ENCODE results near the gene PDE6C.

PDE6C gene

DNA sequence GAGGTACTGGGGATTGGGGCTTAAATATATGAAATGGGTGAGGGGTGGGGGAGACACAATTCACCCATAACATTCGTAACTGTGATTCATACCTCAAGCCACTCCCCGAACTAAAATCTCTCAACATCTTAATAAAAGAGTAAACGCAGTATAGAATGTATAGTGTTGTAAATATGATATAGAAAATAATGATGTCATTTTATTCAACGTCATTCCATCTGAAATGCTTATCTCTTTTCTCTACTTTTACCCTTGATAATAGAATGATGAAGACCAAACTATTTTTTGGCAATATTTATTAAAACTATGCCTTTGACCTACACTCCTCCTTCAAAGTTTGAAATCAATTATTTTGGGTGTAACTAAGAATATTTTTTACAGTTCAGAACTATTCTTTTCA lies 53.7 kb downstream of the PDE6C start:
- Histone ChIP-seq H3K36me3 (ENCODE audit: control insufficient read depth in 5 of 5, insufficient read depth in 5 of 5, low read length in 5 of 5) (peaks cover 28 to 53% (median 49%) of the 10 kb centered on the region in 5 donors), H3K9me3 (ENCODE audit: control insufficient read depth in 5 of 5, low read length in 5 of 5) (no peaks in the 10 kb centered on the region), H3K27ac (ENCODE audit: low read depth, low read length) (no peak overlapping the region), H3K27me3 (ENCODE audit: control insufficient read depth in 5 of 5, insufficient read depth in 4 of 5, low read length in 5 of 5) (no peaks in the 10 kb centered on the region), H3K9ac (ENCODE audit: low read length in 5 of 5) (no peak overlapping the region), H3K4me3 (ENCODE audit: low read depth in 1 of 5, low read length in 5 of 5) (no peak overlapping the region), H3K4me1 (ENCODE audit: control insufficient read depth in 5 of 5, insufficient read depth in 5 of 5, low read length in 5 of 5) (no peaks in the 10 kb centered on the region)

DNA sequence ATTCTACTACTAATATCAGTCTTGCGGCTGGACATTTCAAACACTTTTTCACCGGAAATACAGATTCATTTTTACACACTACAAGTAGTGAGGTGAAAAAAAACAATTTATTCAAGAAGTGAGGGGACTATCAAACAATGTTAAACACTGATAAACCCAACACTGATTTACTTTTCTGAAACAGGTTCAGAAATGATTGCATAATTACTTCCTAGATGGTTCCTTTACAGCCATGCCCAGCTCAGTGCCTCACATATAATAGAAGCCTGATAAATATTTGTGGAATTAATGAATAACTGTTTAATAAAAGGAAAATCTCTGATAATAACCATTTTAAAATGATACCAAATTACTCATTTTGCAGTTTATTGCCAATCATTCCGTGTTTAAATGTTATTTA lies 55.5 kb downstream of the PDE6C start:
- Histone ChIP-seq H3K36me3 (ENCODE audit: control insufficient read depth in 5 of 5, insufficient read depth in 5 of 5, low read length in 5 of 5) (peaks cover 22 to 55% (median 47%) of the 10 kb centered on the region in 5 donors), H3K9ac (ENCODE audit: low read length in 5 of 5) (no peak overlapping the region), H3K9me3 (ENCODE audit: control insufficient read depth in 5 of 5, low read length in 5 of 5) (no peaks in the 10 kb centered on the region), H3K27me3 (ENCODE audit: control insufficient read depth in 5 of 5, insufficient read depth in 4 of 5, low read length in 5 of 5) (no peaks in the 10 kb centered on the region), H3K4me1 (ENCODE audit: control insufficient read depth in 5 of 5, insufficient read depth in 5 of 5, low read length in 5 of 5) (no peaks in the 10 kb centered on the region), H3K27ac (ENCODE audit: low read depth, low read length) (no peak overlapping the region), H3K4me3 (ENCODE audit: low read depth in 1 of 5, low read length in 5 of 5) (no peak overlapping the region)

DNA sequence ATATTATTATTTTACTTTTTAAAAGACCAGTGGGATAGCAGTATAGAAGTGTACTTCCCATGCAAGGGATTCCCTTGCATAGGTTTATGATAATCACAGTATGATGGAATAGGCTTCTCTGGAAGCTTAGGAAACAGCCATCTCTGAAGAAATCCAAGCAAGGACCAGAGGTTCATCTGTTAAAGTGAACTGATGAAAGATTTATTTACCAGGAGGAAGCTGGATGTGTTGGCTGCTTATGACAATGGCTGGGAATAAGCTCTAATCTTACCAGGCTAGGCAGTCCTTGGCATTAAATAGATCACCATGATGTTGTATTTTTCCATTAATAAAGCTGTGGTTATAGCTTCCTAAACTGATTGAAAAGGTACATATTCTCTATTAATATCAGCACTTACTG lies 58.0 kb downstream of the PDE6C start:
- no peaks in the 10 kb centered on the region for H3K27me3 ChIP-seq (ENCODE audit: control insufficient read depth in 5 of 5, insufficient read depth in 4 of 5, low read length in 5 of 5)
- H3K27ac ChIP-seq (ENCODE audit: low read depth, low read length) = no peak overlapping the region
- H3K36me3 ChIP-seq (ENCODE audit: control insufficient read depth in 5 of 5, insufficient read depth in 5 of 5, low read length in 5 of 5) = peaks cover 24 to 66% (median 55%) of the 10 kb centered on the region in 5 donors
- no peaks in the 10 kb centered on the region for H3K9me3 ChIP-seq (ENCODE audit: control insufficient read depth in 5 of 5, low read length in 5 of 5)
- H3K4me3 ChIP-seq (ENCODE audit: low read depth in 1 of 5, low read length in 5 of 5) = no peak overlapping the region
- no peaks in the 10 kb centered on the region for H3K4me1 ChIP-seq (ENCODE audit: control insufficient read depth in 5 of 5, insufficient read depth in 5 of 5, low read length in 5 of 5)
- no peak overlapping the region for H3K9ac ChIP-seq (ENCODE audit: low read length in 5 of 5)

DNA sequence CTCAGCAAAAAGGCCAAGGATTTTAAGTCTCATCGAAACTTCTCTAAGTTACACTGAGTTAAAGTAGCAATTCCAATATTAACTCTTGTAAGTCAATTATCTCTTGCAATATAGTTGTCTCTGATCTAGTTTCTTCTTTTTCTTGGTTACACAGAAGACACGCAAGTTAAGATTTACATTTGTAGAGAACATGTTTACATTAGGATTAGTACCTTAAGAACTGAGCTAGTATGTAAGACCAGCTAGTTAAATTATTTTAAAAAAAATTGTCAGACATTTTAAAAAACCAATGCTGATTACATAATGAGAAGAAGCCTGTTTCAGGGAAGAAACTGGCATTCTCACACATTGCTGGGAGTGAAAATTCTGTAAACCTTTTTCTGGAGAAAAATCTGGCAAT lies 58.7 kb downstream of the PDE6C start:
- Histone ChIP-seq H3K27ac (ENCODE audit: low read depth, low read length) (no peak overlapping the region), H3K36me3 (ENCODE audit: control insufficient read depth in 5 of 5, insufficient read depth in 5 of 5, low read length in 5 of 5) (peaks cover 20 to 61% (median 56%) of the 10 kb centered on the region in 5 donors), H3K9ac (ENCODE audit: low read length in 5 of 5) (no peak overlapping the region), H3K9me3 (ENCODE audit: control insufficient read depth in 5 of 5, low read length in 5 of 5) (no peaks in the 10 kb centered on the region), H3K4me1 (ENCODE audit: control insufficient read depth in 5 of 5, insufficient read depth in 5 of 5, low read length in 5 of 5) (no peaks in the 10 kb centered on the region), H3K4me3 (ENCODE audit: low read depth in 1 of 5, low read length in 5 of 5) (no peak overlapping the region), H3K27me3 (ENCODE audit: control insufficient read depth in 5 of 5, insufficient read depth in 4 of 5, low read length in 5 of 5) (no peaks in the 10 kb centered on the region)

DNA sequence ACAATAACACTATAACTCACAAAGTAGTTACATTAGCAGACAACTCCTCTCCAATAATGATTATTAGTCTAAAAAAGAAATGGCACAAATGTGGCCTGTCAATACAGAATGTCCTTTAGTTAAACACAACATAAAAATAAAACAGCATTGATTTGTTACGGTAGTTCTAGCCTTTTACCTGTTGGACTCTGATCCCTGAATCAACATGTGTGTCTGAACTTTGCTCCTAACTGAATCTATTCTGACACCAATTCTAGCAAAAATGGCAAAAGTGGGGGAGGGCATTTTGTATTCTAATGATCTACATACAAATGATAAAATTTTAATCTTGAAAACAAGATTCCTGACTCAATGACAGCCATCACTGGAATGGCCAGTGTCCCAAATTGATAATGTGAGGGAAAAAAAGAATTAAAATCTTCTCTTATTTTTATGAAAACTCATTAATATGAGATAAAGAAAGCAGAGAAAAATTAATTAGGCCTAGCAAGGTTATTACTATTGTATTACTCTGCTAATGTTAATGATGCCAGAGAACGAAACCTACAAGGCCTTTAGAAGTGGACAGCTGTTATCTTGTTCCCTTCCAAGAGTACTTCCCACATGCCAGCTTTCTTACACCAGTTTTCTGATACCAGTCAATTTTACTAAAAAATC lies 59.8 kb downstream of the PDE6C start:
- Histone ChIP-seq H3K27ac (ENCODE audit: low read depth, low read length) (no peak overlapping the region), H3K4me1 (ENCODE audit: control insufficient read depth in 5 of 5, insufficient read depth in 5 of 5, low read length in 5 of 5) (no peaks in the 10 kb centered on the region), H3K9me3 (ENCODE audit: control insufficient read depth in 5 of 5, low read length in 5 of 5) (no peaks in the 10 kb centered on the region), H3K27me3 (ENCODE audit: control insufficient read depth in 5 of 5, insufficient read depth in 4 of 5, low read length in 5 of 5) (no peaks in the 10 kb centered on the region), H3K36me3 (ENCODE audit: control insufficient read depth in 5 of 5, insufficient read depth in 5 of 5, low read length in 5 of 5) (peaks cover 19 to 61% (median 54%) of the 10 kb centered on the region in 5 donors), H3K4me3 (ENCODE audit: low read depth in 1 of 5, low read length in 5 of 5) (no peak overlapping the region), H3K9ac (ENCODE audit: low read length in 5 of 5) (no peak overlapping the region)

DNA sequence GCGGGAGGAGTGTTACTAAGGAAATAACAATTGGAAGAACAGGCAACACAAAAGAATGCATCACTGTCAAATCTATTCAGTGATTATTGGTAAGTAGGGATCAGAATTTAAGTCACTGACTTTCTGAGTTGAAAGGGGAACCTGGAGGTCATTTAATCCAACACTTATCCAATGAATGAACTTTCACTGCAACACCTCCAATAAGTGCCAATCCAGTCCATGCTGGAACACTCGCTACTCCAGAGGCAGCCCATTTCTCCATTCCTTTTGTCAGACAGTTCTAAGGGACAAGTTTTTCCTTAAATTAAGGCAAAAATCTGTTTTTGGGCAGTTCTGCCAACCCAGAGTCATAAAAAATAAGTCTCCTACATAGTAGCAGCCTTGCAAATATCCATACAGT lies 60.6 kb downstream of the PDE6C start:
- no peaks in the 10 kb centered on the region for H3K4me1 ChIP-seq (ENCODE audit: control insufficient read depth in 5 of 5, insufficient read depth in 5 of 5, low read length in 5 of 5)
- no peak overlapping the region for H3K9ac ChIP-seq (ENCODE audit: low read length in 5 of 5)
- no peaks in the 10 kb centered on the region for H3K9me3 ChIP-seq (ENCODE audit: control insufficient read depth in 5 of 5, low read length in 5 of 5)
- H3K27ac ChIP-seq (ENCODE audit: low read depth, low read length) = no peak overlapping the region
- H3K27me3 ChIP-seq (ENCODE audit: control insufficient read depth in 5 of 5, insufficient read depth in 4 of 5, low read length in 5 of 5) = no peaks in the 10 kb centered on the region
- no peak overlapping the region for H3K4me3 ChIP-seq (ENCODE audit: low read depth in 1 of 5, low read length in 5 of 5)
- H3K36me3 ChIP-seq (ENCODE audit: control insufficient read depth in 5 of 5, insufficient read depth in 5 of 5, low read length in 5 of 5) = peaks cover 24 to 63% (median 59%) of the 10 kb centered on the region in 5 donors

DNA sequence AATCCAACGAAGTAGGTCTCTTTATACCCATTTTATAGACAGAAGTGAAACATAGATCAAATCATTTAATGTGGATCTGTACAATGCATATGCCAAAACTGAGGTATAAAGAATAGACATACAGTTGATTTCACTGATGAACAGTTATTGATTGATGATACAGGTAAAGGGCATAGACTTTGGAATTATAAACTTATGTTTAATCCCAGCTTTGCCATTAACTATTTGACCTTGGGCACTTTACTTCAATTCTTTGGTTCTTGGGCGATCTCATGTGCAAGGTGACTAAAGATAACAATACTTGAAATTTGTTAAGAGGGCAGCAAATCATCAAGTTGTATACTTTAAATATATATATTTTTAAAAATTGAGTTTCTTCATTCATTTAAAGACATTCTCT lies 61.5 kb downstream of the PDE6C start:
- H3K4me3 ChIP-seq (ENCODE audit: low read depth in 1 of 5, low read length in 5 of 5) = no peak overlapping the region
- H3K27me3 ChIP-seq (ENCODE audit: control insufficient read depth in 5 of 5, insufficient read depth in 4 of 5, low read length in 5 of 5) = no peaks in the 10 kb centered on the region

DNA sequence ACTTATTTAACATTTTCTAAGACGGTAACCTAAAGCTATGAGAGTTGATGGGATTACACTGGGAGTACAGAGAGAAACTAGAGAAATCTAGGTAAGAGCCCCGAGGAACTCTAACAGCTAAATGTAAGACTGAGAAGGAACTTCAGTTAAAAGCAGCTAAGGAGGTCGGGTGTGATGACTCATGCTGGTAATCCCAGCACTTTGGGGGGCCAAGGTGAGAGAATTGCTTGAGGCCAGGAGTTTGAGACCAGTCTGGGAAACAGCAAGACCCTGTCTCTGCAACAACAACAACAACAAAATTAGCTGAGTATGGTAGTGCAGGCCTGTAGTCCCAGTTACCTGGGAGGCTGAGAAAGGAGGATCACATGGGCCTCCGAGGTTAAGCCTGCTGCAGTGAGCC lies 66.0 kb downstream of the PDE6C start:
- Histone ChIP-seq H3K4me3 (ENCODE audit: low read depth in 1 of 5, low read length in 5 of 5) (no peak overlapping the region), H3K27me3 (ENCODE audit: control insufficient read depth in 5 of 5, insufficient read depth in 4 of 5, low read length in 5 of 5) (no peaks in the 10 kb centered on the region), H3K4me1 (ENCODE audit: control insufficient read depth in 5 of 5, insufficient read depth in 5 of 5, low read length in 5 of 5) (no peaks in the 10 kb centered on the region), H3K9me3 (ENCODE audit: control insufficient read depth in 5 of 5, low read length in 5 of 5) (no peaks in the 10 kb centered on the region), H3K36me3 (ENCODE audit: control insufficient read depth in 5 of 5, insufficient read depth in 5 of 5, low read length in 5 of 5) (peaks cover 25 to 57% (median 36%) of the 10 kb centered on the region in 5 donors), H3K9ac (ENCODE audit: low read length in 5 of 5) (no peak overlapping the region), H3K27ac (ENCODE audit: low read depth, low read length) (no peak overlapping the region)

More for the DNA sequence above, 61.5 kb downstream of the PDE6C start:
- Histone ChIP-seq H3K36me3 (ENCODE audit: control insufficient read depth in 5 of 5, insufficient read depth in 5 of 5, low read length in 5 of 5) (peaks cover 31 to 62% (median 62%) of the 10 kb centered on the region in 5 donors), H3K9ac (ENCODE audit: low read length in 5 of 5) (no peak overlapping the region), H3K27ac (ENCODE audit: low read depth, low read length) (no peak overlapping the region), H3K9me3 (ENCODE audit: control insufficient read depth in 5 of 5, low read length in 5 of 5) (no peaks in the 10 kb centered on the region), H3K4me1 (ENCODE audit: control insufficient read depth in 5 of 5, insufficient read depth in 5 of 5, low read length in 5 of 5) (no peaks in the 10 kb centered on the region)

GRCh38 chr10:93678805-93679587 lies 66.7 kb downstream of the PDE6C start:
- Histone ChIP-seq H3K9me3 (ENCODE audit: control insufficient read depth in 5 of 5, low read length in 5 of 5) (no peaks in the 10 kb centered on the region), H3K9ac (ENCODE audit: low read length in 5 of 5) (no peak overlapping the region), H3K4me3 (ENCODE audit: low read depth in 1 of 5, low read length in 5 of 5) (no peak overlapping the region), H3K27me3 (ENCODE audit: control insufficient read depth in 5 of 5, insufficient read depth in 4 of 5, low read length in 5 of 5) (no peaks in the 10 kb centered on the region), H3K4me1 (ENCODE audit: control insufficient read depth in 5 of 5, insufficient read depth in 5 of 5, low read length in 5 of 5) (no peaks in the 10 kb centered on the region), H3K36me3 (ENCODE audit: control insufficient read depth in 5 of 5, insufficient read depth in 5 of 5, low read length in 5 of 5) (peaks cover 26 to 57% (median 35%) of the 10 kb centered on the region in 5 donors), H3K27ac (ENCODE audit: low read depth, low read length) (no peak overlapping the region)

DNA sequence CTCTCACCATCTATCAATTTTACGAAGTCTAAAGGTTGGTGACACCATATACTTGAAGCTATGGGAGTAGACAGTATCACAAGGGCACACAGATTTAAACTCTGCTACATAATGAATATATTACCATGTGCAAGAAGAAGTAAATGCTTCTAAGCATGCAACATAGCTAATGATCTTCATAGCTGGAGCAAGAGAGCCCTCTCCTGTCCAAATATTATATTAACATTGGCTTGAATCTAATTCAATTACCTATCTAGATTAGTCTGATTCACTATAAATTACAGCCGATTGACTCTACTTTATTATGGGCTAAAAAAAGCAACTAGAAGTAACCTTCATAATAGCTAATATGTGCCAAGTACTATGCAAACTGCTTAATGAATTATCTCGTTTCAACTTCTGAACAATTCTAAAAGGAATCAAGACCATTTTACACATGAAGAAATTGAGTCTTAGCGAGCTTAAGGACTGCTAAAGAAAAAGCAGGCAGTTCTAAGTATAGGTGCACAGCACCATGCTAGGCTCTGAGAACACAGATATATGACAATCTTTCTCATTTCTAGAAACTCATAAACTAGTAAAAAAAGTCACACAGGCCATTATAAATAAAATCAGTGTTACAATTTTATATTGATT lies 68.2 kb downstream of the PDE6C start:
- Histone ChIP-seq H3K4me1 (ENCODE audit: control insufficient read depth in 5 of 5, insufficient read depth in 5 of 5, low read length in 5 of 5) (no peaks in the 10 kb centered on the region), H3K9me3 (ENCODE audit: control insufficient read depth in 5 of 5, low read length in 5 of 5) (no peaks in the 10 kb centered on the region), H3K36me3 (ENCODE audit: control insufficient read depth in 5 of 5, insufficient read depth in 5 of 5, low read length in 5 of 5) (peaks cover 22 to 46% (median 37%) of the 10 kb centered on the region in 5 donors), H3K27ac (ENCODE audit: low read depth, low read length) (no peak overlapping the region), H3K9ac (ENCODE audit: low read length in 5 of 5) (no peak overlapping the region), H3K4me3 (ENCODE audit: low read depth in 1 of 5, low read length in 5 of 5) (no peak overlapping the region), H3K27me3 (ENCODE audit: control insufficient read depth in 5 of 5, insufficient read depth in 4 of 5, low read length in 5 of 5) (no peaks in the 10 kb centered on the region)

Measured in subcutaneous abdominal adipose tissue (tissue), 5 donors.